ENCODE data around the gene CXCL17. TPM values are rescaled to one million over a fixed set of nuclear protein-coding genes. Genes with fewer than 3 reads are reported as not detected.

CXCL17 gene
- total RNA-seq, 2 experiments from 2014 or later = not detected

- ChIA-PET POLR2A (no interaction called here), CTCF (ENCODE audit: unreplicated experiment) (no interaction called here)
- Histone ChIP-seq H3K4me3 (ENCODE audit: low read depth, low read length, poor library complexity, severe bottlenecking) (peak overlapping the region; percentile 74), H3K4me2 (ENCODE audit: low read length) (peak overlapping the region; percentile 98), H3K79me2 (ENCODE audit: insufficient read depth, low read depth, low read length) (peaks cover 22% of the 10 kb centered on the region), H4K20me1 (ENCODE audit: insufficient read depth, low read length) (0 out of 2 replicates have a peak, but pooled peaks cover 4% of the 10 kb centered on the region), H3K36me3 (ENCODE audit: insufficient read depth, low read length) (peaks cover 16% of the 10 kb centered on the region), H3K4me1 (ENCODE audit: insufficient read depth, low read length, poor library complexity, severe bottlenecking) (peaks cover 61% of the 10 kb centered on the region), H2AFZ (ENCODE audit: low read length) (peak overlapping the region; percentile 64; the same call in 1 of the 2 replicates), H3K9me3 (ENCODE audit: low read length) (no peaks in the 10 kb centered on the region), H3K9me2 (ENCODE audit: insufficient read depth, low read length) (no peaks in the 10 kb centered on the region), H3K27ac (ENCODE audit: low read depth, low read length, poor library complexity, severe bottlenecking) (no peak overlapping the region)
- no peak for TF ChIP-seq EZH2phosphoT487 (IDR thresholded peaks at IDR 0.05; ENCODE audit: borderline replicate concordance, low read depth, low read length)
- no peak for TF ChIP-seq CTCF (conservative IDR thresholded peaks at IDR 0.05; ENCODE audit: low read length)
- DNase-seq (ENCODE audit: low spot score) = no peak
- BruUV-seq (replicated peaks) = no TSS peak
- intact Hi-C loops (cut with micrococcal nuclease; ENCODE audit: unreplicated experiment) = no loop called here
Measured at GRCh38 chr19:42424345-42424707, 18.4 kb downstream of the CXCL17 start.

DNA sequence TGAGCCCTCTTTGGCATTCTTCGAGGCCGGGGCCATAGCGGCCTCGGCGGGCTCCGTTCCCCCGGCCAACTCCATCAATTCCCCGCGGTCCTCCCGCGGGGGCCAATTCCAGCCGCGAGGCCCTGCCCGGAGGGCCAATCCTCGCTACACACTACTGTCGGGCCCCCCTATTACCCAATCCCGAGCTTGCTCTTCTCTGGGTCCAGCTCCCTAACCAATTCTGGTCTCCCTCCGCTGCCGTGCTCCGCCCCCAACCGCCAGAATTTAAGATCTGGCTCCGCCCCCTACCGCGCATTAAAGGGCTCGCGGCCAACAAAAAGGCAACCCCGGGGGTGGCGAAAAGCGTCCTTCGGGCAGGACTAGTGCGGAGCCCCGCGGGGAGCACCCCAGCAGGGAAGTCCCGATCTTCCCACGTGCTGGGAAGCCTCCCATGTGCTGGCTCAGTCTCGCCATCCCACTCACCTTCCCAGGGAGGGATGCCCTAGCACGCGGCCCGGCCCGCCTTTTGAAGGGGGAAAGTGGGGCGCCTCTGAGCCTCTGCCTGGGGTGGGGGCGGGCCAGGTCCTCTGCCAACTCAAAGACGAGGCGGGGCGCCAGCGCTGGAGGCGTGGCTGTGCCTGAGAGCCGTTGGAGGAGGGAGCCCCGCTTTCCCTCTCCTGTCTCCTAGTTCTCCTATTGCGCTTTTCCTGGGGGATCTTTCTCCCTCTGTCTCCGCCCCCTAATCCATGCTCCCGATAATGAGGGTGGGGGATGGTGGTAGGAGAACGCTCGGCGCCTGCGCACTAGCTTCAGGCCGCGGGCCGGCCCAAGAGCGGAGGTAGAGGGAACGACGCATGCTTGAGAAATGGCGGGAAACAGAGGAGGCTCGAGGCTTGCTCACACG lies 19.0 kb downstream of the CXCL17 start:
- H3K4me3 ChIP-seq (ENCODE audit: low read depth, low read length, poor library complexity, severe bottlenecking) = peak overlapping the region; percentile 74
- peaks cover 62% of the 10 kb centered on the region for H3K4me1 ChIP-seq (ENCODE audit: insufficient read depth, low read length, poor library complexity, severe bottlenecking)
- POLR2A ChIA-PET = no interaction called here
- BruUV-seq (replicated peaks) = no TSS peak
- peak overlapping the region; percentile 81 for H3K27ac ChIP-seq (ENCODE audit: low read depth, low read length, poor library complexity, severe bottlenecking)
- peaks cover 25% of the 10 kb centered on the region for H3K79me2 ChIP-seq (ENCODE audit: insufficient read depth, low read depth, low read length)
- CTCF ChIA-PET (ENCODE audit: unreplicated experiment) = no interaction called here
- H2AFZ ChIP-seq (ENCODE audit: low read length) = peak overlapping the region; percentile 64; the same call in 1 of the 2 replicates
- no peaks in the 10 kb centered on the region for H3K9me2 ChIP-seq (ENCODE audit: insufficient read depth, low read length)
- intact Hi-C loops (cut with micrococcal nuclease; ENCODE audit: unreplicated experiment) = no loop called here
- peaks cover 17% of the 10 kb centered on the region for H3K36me3 ChIP-seq (ENCODE audit: insufficient read depth, low read length)
- no peaks in the 10 kb centered on the region for H3K9me3 ChIP-seq (ENCODE audit: low read length)
- H3K4me2 ChIP-seq (ENCODE audit: low read length) = peak overlapping the region; percentile 98
- 0 out of 2 replicates have a peak, but pooled peaks cover 4% of the 10 kb centered on the region for H4K20me1 ChIP-seq (ENCODE audit: insufficient read depth, low read length)
- no peak for TF ChIP-seq EZH2phosphoT487 (IDR thresholded peaks at IDR 0.05; ENCODE audit: borderline replicate concordance, low read depth, low read length)
- TF ChIP-seq CTCF (conservative IDR thresholded peaks at IDR 0.05; ENCODE audit: low read length) = no peak
- DNase-seq (ENCODE audit: low spot score) = peak; percentile 97
